ENCODE results near the gene ODAD4.
"Not testable (repeated sequence)": the region's sequence is repeated elsewhere in the genome, so short reads cannot be mapped to it uniquely, and the experiment has no call there.

The ODAD4 gene

DNA sequence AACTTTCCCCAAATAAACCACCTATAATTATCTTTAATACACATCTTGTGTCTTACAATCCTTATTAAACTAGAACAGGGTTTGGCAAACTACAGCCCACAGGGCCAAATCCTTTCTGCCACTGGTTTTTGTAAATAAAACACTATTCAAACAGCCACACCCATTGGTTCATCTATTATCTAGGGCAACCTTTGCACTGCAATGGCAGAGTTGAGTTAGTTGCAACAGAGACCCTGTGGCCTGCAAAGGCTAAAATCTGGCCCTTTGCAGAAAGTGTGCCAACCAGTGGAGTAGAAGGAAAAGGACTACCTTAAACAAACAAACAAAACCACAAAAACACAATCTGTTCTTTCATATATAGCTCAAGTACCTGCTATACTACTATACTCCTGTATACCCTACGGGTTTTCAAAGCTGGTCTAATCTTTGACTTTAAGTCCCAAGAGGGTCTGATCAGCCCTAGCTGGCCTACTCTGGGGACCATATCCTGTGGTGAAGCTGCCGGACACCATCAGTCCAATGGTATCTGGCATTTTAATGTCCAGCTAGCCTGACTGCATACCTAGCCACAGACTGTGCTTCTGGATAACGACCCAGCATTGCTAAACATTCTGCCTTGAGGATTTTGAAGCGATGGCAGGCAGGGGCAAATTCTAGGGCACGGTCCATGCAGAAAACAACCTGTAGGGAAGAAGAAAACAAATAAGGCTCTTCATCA, 59.4 kb downstream of the ODAD4 start:
- H3K27ac ChIP-seq (ENCODE audit: low read depth, low read length) = no peak overlapping the region
- no peaks in the 10 kb centered on the region for H3K9me3 ChIP-seq (ENCODE audit: insufficient read depth, low read depth, low read length)
- H3K4me1 ChIP-seq (ENCODE audit: insufficient read depth, low read length) = no peaks in the 10 kb centered on the region
- peaks cover 95% of the 10 kb centered on the region for H3K36me3 ChIP-seq (ENCODE audit: insufficient read depth, low read length)
- no peak overlapping the region for H3K4me3 ChIP-seq (ENCODE audit: low read length)
- no peaks in the 10 kb centered on the region for H3K27me3 ChIP-seq (ENCODE audit: insufficient read depth, low read length)
- no peak overlapping the region for H3K9ac ChIP-seq (ENCODE audit: low read depth, low read length)
- WGBS = 89% methylated on average over 5 of the region's 5 CpGs

DNA sequence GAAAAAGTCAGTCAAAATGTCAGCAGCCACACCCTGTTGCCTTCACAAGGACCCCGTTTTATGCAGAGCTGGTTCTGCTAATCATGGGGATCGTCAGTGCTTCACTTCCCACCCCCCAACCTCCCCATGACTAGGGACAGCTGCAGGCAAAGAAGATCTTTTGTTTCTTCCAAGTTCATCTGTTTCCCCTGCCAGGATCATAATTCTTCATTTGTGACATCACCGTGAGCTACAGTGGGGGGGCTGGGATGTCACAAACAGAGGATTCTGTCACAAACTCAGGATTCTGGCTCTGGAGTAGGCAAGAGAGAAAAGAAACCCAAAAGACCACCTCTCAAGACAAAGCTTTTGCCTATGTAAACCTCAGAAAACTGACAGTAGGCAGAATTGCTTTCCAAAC, 62.2 kb downstream of the ODAD4 start:
- peaks cover 95% of the 10 kb centered on the region for H3K36me3 ChIP-seq (ENCODE audit: insufficient read depth, low read length)

GRCh38 chr17:41996855-41997164, 66.4 kb downstream of the ODAD4 start:
- H3K27me3 ChIP-seq (ENCODE audit: insufficient read depth, low read length) = no peaks in the 10 kb centered on the region
- H3K4me3 ChIP-seq (ENCODE audit: low read length) = no peak overlapping the region
- no peaks in the 10 kb centered on the region for H3K4me1 ChIP-seq (ENCODE audit: insufficient read depth, low read length)
- peaks cover 90% of the 10 kb centered on the region for H3K36me3 ChIP-seq (ENCODE audit: insufficient read depth, low read length)
- H3K9me3 ChIP-seq (ENCODE audit: insufficient read depth, low read depth, low read length) = no peaks in the 10 kb centered on the region
- 94% methylated on average over 2 of the region's 2 CpGs for WGBS
- H3K27ac ChIP-seq (ENCODE audit: low read depth, low read length) = no peak overlapping the region
- H3K9ac ChIP-seq (ENCODE audit: low read depth, low read length) = no peak overlapping the region

More for the DNA sequence above, 62.2 kb downstream of the ODAD4 start:
- Histone ChIP-seq H3K4me1 (ENCODE audit: insufficient read depth, low read length) (no peaks in the 10 kb centered on the region), H3K4me3 (ENCODE audit: low read length) (no peak overlapping the region), H3K27me3 (ENCODE audit: insufficient read depth, low read length) (no peaks in the 10 kb centered on the region), H3K9ac (ENCODE audit: low read depth, low read length) (no peak overlapping the region), H3K9me3 (ENCODE audit: insufficient read depth, low read depth, low read length) (no peaks in the 10 kb centered on the region), H3K27ac (ENCODE audit: low read depth, low read length) (no peak overlapping the region)
- 93% methylated on average over 3 of the region's 3 CpGs for WGBS

DNA sequence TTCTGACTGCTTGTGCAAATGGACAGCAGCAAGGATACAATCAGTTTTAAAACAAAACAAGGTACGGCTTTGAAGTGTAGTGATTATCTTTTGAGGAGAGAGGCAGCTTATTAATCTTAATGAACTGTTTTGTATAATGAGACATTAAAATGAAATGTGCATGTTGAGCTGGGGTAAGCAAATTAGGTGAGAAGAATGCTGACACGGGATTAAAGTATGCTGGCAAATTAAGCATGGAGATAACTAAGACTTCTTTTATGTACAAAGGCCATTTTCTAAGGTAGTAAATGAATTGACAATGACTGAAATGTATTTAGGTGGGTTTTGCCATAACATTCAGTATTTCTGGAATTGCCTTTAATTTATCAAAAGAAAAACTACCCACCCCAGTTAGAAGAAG, 68.1 kb downstream of the ODAD4 start:
- Histone ChIP-seq H3K4me1 (ENCODE audit: insufficient read depth, low read length) (no peaks in the 10 kb centered on the region), H3K9ac (ENCODE audit: low read depth, low read length) (no peak overlapping the region), H3K27me3 (ENCODE audit: insufficient read depth, low read length) (no peaks in the 10 kb centered on the region), H3K9me3 (ENCODE audit: insufficient read depth, low read depth, low read length) (no peaks in the 10 kb centered on the region), H3K27ac (ENCODE audit: low read depth, low read length) (no peak overlapping the region), H3K36me3 (ENCODE audit: insufficient read depth, low read length) (peaks cover 91% of the 10 kb centered on the region), H3K4me3 (ENCODE audit: low read length) (no peak overlapping the region)
- WGBS = 49% methylated on average over 2 of the region's 2 CpGs

GRCh38 chr17:42000413-42001133, 70.2 kb downstream of the ODAD4 start:
- Histone ChIP-seq H3K9me3 (ENCODE audit: insufficient read depth, low read depth, low read length) (no peaks in the 10 kb centered on the region), H3K9ac (ENCODE audit: low read depth, low read length) (no peak overlapping the region), H3K36me3 (ENCODE audit: insufficient read depth, low read length) (peaks cover 80% of the 10 kb centered on the region), H3K27ac (ENCODE audit: low read depth, low read length) (no peak overlapping the region), H3K4me3 (ENCODE audit: low read length) (no peak overlapping the region), H3K27me3 (ENCODE audit: insufficient read depth, low read length) (no peaks in the 10 kb centered on the region), H3K4me1 (ENCODE audit: insufficient read depth, low read length) (no peaks in the 10 kb centered on the region)
- 96% methylated on average over 2 of the region's 3 CpGs for WGBS

DNA sequence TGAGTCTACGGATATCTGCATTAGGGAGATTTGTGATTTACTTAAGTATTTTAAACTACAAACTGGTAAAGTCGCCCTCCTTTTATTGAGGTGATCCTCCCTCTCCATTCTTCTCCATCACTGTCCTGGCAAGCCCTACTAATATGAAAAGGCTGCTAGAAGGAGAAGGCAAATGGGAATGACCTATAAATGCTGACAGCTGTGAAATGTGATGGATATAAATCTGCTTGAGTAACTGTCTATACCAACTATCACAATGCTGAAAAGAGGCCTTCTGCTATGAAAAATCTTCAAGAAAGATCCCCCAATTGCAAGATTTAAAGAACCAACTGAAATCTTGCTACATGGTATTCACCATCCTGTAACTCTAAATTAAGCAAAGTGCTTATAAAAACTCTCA, 71.3 kb downstream of the ODAD4 start:
- H3K9me3 ChIP-seq (ENCODE audit: insufficient read depth, low read depth, low read length) = no peaks in the 10 kb centered on the region

GRCh38 chr17:42002175-42002791, 71.9 kb downstream of the ODAD4 start:
- Histone ChIP-seq H3K27ac (ENCODE audit: low read depth, low read length) (no peak overlapping the region), H3K36me3 (ENCODE audit: insufficient read depth, low read length) (peaks cover 63% of the 10 kb centered on the region), H3K9ac (ENCODE audit: low read depth, low read length) (no peak overlapping the region), H3K4me3 (ENCODE audit: low read length) (no peak overlapping the region), H3K4me1 (ENCODE audit: insufficient read depth, low read length) (no peaks in the 10 kb centered on the region), H3K27me3 (ENCODE audit: insufficient read depth, low read length) (no peaks in the 10 kb centered on the region), H3K9me3 (ENCODE audit: insufficient read depth, low read depth, low read length) (no peaks in the 10 kb centered on the region)
- 94% methylated on average over 6 of the region's 7 CpGs for WGBS

More for the DNA sequence above, 71.3 kb downstream of the ODAD4 start:
- Histone ChIP-seq H3K4me3 (ENCODE audit: low read length) (no peak overlapping the region), H3K4me1 (ENCODE audit: insufficient read depth, low read length) (no peaks in the 10 kb centered on the region), H3K27me3 (ENCODE audit: insufficient read depth, low read length) (no peaks in the 10 kb centered on the region), H3K27ac (ENCODE audit: low read depth, low read length) (no peak overlapping the region), H3K9ac (ENCODE audit: low read depth, low read length) (no peak overlapping the region), H3K36me3 (ENCODE audit: insufficient read depth, low read length) (peaks cover 69% of the 10 kb centered on the region)
- WGBS = 80% methylated on average over 1 of the region's 2 CpGs

GRCh38 chr17:42002792-42003301, 72.4 kb downstream of the ODAD4 start:
- peaks cover 58% of the 10 kb centered on the region for H3K36me3 ChIP-seq (ENCODE audit: insufficient read depth, low read length)
- no peaks in the 10 kb centered on the region for H3K9me3 ChIP-seq (ENCODE audit: insufficient read depth, low read depth, low read length)
- no peak overlapping the region for H3K9ac ChIP-seq (ENCODE audit: low read depth, low read length)
- H3K27ac ChIP-seq (ENCODE audit: low read depth, low read length) = no peak overlapping the region
- WGBS = 88% methylated on average over 3 of the region's 3 CpGs
- H3K4me3 ChIP-seq (ENCODE audit: low read length) = no peak overlapping the region
- H3K27me3 ChIP-seq (ENCODE audit: insufficient read depth, low read length) = no peaks in the 10 kb centered on the region
- H3K4me1 ChIP-seq (ENCODE audit: insufficient read depth, low read length) = no peaks in the 10 kb centered on the region

GRCh38 chr17:42005166-42005565, 74.7 kb downstream of the ODAD4 start:
- H3K36me3 ChIP-seq (ENCODE audit: insufficient read depth, low read length) = peaks cover 46% of the 10 kb centered on the region

DNA sequence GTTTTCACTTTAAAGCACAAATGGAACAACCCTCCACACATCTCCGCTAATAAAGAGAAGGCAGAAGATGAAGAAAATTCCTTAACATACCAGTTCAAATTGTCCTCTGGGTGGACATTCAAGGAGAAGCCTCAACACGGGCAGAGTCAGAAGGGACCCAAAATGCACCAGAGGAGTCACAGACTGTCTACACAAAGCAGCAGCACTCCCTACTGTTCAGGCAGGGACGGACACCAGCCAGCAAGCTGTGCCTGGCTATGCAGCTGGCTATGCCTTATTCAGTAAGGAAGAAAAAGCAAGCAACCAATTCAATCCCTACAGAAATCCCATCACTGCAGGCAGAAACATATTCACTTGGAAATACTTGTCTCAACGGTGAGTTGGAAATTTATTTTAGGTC, 78.8 kb downstream of the ODAD4 start:
- H3K4me1 ChIP-seq (ENCODE audit: insufficient read depth, low read length) = peaks cover 29% of the 10 kb centered on the region
- H3K27me3 ChIP-seq (ENCODE audit: insufficient read depth, low read length) = no peaks in the 10 kb centered on the region
- no peak overlapping the region for H3K9ac ChIP-seq (ENCODE audit: low read depth, low read length)
- H3K36me3 ChIP-seq (ENCODE audit: insufficient read depth, low read length) = peaks cover 9% of the 10 kb centered on the region; the same call in 1 of the 2 replicates
- H3K27ac ChIP-seq (ENCODE audit: low read depth, low read length) = no peak overlapping the region
- WGBS = 91% methylated on average over 3 of the region's 4 CpGs
- H3K4me3 ChIP-seq (ENCODE audit: low read length) = no peak overlapping the region
- H3K9me3 ChIP-seq (ENCODE audit: insufficient read depth, low read depth, low read length) = no peaks in the 10 kb centered on the region

More at GRCh38 chr17:42005166-42005565, 74.7 kb downstream of the ODAD4 start:
- no peak overlapping the region for H3K9ac ChIP-seq (ENCODE audit: low read depth, low read length)
- no peaks in the 10 kb centered on the region for H3K27me3 ChIP-seq (ENCODE audit: insufficient read depth, low read length)
- 96% methylated on average over 1 of the region's 1 CpG for WGBS
- H3K9me3 ChIP-seq (ENCODE audit: insufficient read depth, low read depth, low read length) = no peaks in the 10 kb centered on the region
- H3K4me3 ChIP-seq (ENCODE audit: low read length) = no peak overlapping the region
- H3K4me1 ChIP-seq (ENCODE audit: insufficient read depth, low read length) = no peaks in the 10 kb centered on the region
- H3K27ac ChIP-seq (ENCODE audit: low read depth, low read length) = no peak overlapping the region

DNA sequence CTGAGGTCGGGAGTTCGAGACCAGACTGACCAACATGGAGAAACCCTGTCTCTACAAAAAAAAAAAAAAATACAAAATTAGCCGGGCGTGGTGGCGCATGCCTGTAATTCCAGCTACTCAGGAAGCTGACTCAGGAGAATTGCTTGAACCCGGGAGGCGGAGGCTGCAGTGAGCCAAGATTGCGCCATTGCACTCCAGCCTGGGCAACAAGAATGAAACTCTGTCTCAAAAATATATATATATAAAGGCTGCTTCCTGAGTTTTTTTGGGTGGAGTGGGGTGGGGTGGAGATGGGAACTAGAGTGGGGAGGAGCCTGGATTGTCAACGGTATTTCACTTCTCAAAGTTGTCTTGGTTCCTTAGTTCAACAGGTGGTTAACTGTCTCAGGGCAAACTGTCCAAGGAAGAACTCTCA, 79.9 kb downstream of the ODAD4 start:
- H3K9me3 ChIP-seq (ENCODE audit: insufficient read depth, low read depth, low read length); H3K9ac ChIP-seq (ENCODE audit: low read depth, low read length); H3K27me3 ChIP-seq (ENCODE audit: insufficient read depth, low read length); H3K4me3 ChIP-seq (ENCODE audit: low read length); H3K36me3 ChIP-seq (ENCODE audit: insufficient read depth, low read length): not testable (repeated sequence)
- H3K4me1 ChIP-seq (ENCODE audit: insufficient read depth, low read length) = peaks cover 29% of the 10 kb centered on the region
- WGBS = 95% methylated on average over 9 of the region's 9 CpGs
- H3K27ac ChIP-seq (ENCODE audit: low read depth, low read length) = peak overlapping the region; percentile 16; the same call in 1 of the 2 replicates
